Measurements from ENCODE around the gene BLVRB.

Gene BLVRB

DNA sequence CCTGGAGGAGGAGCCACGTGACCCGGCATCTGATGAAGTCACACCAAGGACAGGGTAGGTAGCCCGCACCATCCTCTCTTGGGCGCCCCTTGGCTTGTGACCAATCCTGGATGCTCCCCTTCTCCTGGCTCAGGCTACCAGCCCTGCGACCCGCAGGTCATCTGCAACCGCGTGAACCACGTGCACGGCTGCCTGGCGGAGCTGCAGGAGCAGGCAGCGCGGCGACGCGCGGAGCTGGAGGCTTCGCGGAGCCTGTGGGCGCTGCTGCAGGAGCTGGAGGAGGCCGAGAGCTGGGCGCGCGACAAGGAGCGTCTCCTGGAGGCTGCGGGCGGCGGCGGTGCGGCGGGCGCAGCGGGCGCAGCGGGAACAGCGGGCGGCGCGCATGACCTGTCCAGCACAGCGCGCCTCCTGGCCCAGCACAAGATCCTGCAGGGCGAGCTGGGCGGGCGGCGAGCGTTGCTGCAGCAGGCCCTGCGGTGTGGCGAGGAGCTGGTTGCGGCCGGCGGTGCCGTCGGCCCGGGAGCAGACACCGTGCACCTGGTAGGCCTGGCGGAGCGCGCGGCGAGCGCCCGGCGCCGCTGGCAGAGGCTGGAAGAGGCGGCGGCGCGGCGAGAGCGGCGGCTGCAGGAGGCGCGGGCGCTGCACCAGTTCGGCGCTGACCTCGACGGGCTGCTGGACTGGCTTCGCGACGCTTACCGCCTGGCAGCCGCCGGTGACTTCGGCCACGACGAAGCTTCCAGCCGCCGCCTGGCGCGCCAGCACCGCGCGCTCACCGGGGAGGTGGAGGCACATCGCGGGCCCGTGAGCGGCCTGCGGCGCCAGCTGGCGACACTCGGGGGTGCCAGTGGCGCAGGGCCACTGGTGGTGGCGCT, 47.2 kb upstream of the BLVRB start:
- Histone ChIP-seq H3K23ac (ENCODE audit: low read depth, low read length, poor library complexity) (peak overlapping the region; percentile 85), H3K79me1 (ENCODE audit: low read depth, low read length) (peaks cover 2% of the 10 kb centered on the region), H2BK120ac (ENCODE audit: low read depth, low read length) (peak overlapping the region; percentile 72), H2AK5ac (ENCODE audit: low read depth, low read length) (peak overlapping the region; percentile 21), H3K4me3 (ENCODE audit: low read length in 2 of 2) (peak overlapping the region in 1 of 2 donors; percentile 64), H3K27me3 (ENCODE audit: control insufficient read depth in 3 of 3, insufficient read depth in 3 of 3, low read depth in 1 of 3, low read length in 3 of 3) (peaks cover 15 to 72% (median 47%) of the 10 kb centered on the region in 3 experiments), H4K91ac (ENCODE audit: low read depth, low read length, poor library complexity) (peak overlapping the region; percentile 30), H3K4me1 (ENCODE audit: control insufficient read depth in 2 of 2, insufficient read depth in 1 of 2, low read depth in 1 of 2, low read length in 2 of 2) (peaks cover 5 to 7% of the 10 kb centered on the region in 2 donors), H3K36me3 (replicated peaks in 1 of 2; ENCODE audit: control insufficient read depth in 2 of 2, insufficient read depth in 2 of 2, low read length in 2 of 2) (no peaks in the 10 kb centered on the region), H2BK15ac (ENCODE audit: low read length) (peak overlapping the region; percentile 64), H3K18ac (ENCODE audit: low read length) (peak overlapping the region; percentile 65), H3K9ac (ENCODE audit: low read depth, low read length, poor library complexity) (peak overlapping the region; percentile 50), H3K4ac (ENCODE audit: low read length) (no peak overlapping the region), H3K9me3 (replicated peaks in 1 of 2; ENCODE audit: control insufficient read depth in 2 of 2, insufficient read depth in 1 of 2, low read depth in 1 of 2, low read length in 2 of 2) (peaks cover 0 to 14% of the 10 kb centered on the region in 2 donors), H3K27ac (replicated peaks; ENCODE audit: low read length) (no peak overlapping the region), H3K14ac (ENCODE audit: low read length) (peak overlapping the region; percentile 17), H4K8ac (ENCODE audit: low read depth, low read length) (no peak overlapping the region), H2BK12ac (ENCODE audit: low read length) (peak overlapping the region; percentile 58), H2AFZ (ENCODE audit: low read length) (peak overlapping the region; percentile 91), H2BK5ac (ENCODE audit: low read length) (peak overlapping the region; percentile 24), H3K4me2 (ENCODE audit: insufficient read depth, low read length, poor library complexity, severe bottlenecking) (peak overlapping the region; percentile 79)
- WGBS, 2 donors (ENCODE audit: extremely low coverage in 2 of 2, insufficient read length in 2 of 2, insufficient replicate concordance in 1 of 2), result no CpG with 5 or more reads among the region's 105 CpGs
- peak; percentile 54 for DNase-seq (ENCODE audit: low spot score)

DNA sequence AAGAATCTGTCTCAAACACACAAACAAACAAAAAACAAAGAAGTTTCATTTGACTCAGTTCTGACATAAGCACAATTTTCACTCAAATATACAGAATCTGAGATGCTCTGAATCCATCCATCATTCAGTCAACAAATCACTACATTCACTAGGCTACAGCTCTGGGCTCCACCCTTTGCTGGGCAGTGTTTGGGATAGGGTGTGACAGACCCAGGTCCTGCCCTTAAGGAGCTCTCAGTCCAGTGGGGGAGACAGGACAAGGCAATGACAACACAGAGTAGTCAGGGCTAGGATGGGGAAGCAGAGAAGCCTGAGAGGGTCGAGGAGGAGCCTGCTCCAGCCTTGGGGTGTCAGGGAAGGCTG, 46.5 kb upstream of the BLVRB start:
- H2BK15ac ChIP-seq (ENCODE audit: low read length), result peak overlapping the region; percentile 64
- peaks cover 15 to 65% (median 46%) of the 10 kb centered on the region in 3 experiments for H3K27me3 ChIP-seq (ENCODE audit: control insufficient read depth in 3 of 3, insufficient read depth in 3 of 3, low read depth in 1 of 3, low read length in 3 of 3)

DNA sequence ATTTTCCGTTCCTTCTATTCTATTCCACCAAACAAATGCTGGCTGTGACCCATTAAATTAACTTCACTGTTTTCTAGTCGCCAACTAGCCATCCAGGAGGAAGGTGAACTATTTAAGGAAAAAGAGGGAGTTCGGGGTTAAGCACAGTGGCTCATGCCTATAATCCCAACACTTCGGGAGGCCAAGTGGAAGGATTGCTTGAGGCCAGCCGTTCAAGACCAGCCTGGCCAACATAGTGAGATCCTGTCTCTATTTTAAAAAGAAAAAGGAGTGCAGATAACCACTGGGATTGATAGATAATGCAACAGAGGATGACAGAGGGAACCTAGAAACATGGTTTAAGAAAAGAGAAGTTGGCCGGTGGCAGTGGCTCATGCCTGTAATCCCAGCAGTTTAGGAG, 45.9 kb upstream of the BLVRB start:
- Histone ChIP-seq H2BK12ac (ENCODE audit: low read length) (no peak overlapping the region), H2BK120ac (ENCODE audit: low read depth, low read length) (no peak overlapping the region), H3K36me3 (replicated peaks in 1 of 2; ENCODE audit: control insufficient read depth in 2 of 2, insufficient read depth in 2 of 2, low read length in 2 of 2) (no peaks in the 10 kb centered on the region), H3K9me3 (replicated peaks in 1 of 2; ENCODE audit: control insufficient read depth in 2 of 2, insufficient read depth in 1 of 2, low read depth in 1 of 2, low read length in 2 of 2) (peaks cover 0 to 14% of the 10 kb centered on the region in 2 donors), H3K14ac (ENCODE audit: low read length) (no peak overlapping the region), H3K27me3 (ENCODE audit: control insufficient read depth in 3 of 3, insufficient read depth in 3 of 3, low read depth in 1 of 3, low read length in 3 of 3) (peaks cover 15 to 60% (median 45%) of the 10 kb centered on the region in 3 experiments), H3K4me3 (ENCODE audit: low read length in 2 of 2) (no peak overlapping the region), H3K27ac (replicated peaks; ENCODE audit: low read length) (no peak overlapping the region), H2BK15ac (ENCODE audit: low read length) (no peak overlapping the region), H4K91ac (ENCODE audit: low read depth, low read length, poor library complexity) (no peak overlapping the region), H3K23ac (ENCODE audit: low read depth, low read length, poor library complexity) (no peak overlapping the region), H3K4ac (ENCODE audit: low read length) (no peak overlapping the region), H3K18ac (ENCODE audit: low read length) (no peak overlapping the region), H2AK5ac (ENCODE audit: low read depth, low read length) (no peak overlapping the region), H2AFZ (ENCODE audit: low read length) (no peak overlapping the region), H3K9ac (ENCODE audit: low read depth, low read length, poor library complexity) (no peak overlapping the region), H3K4me1 (ENCODE audit: control insufficient read depth in 2 of 2, insufficient read depth in 1 of 2, low read depth in 1 of 2, low read length in 2 of 2) (peaks cover 5 to 7% of the 10 kb centered on the region in 2 donors), H3K4me2 (ENCODE audit: insufficient read depth, low read length, poor library complexity, severe bottlenecking) (no peak overlapping the region), H2BK5ac (ENCODE audit: low read length) (no peak overlapping the region), H4K8ac (ENCODE audit: low read depth, low read length) (no peak overlapping the region), H3K79me1 (ENCODE audit: low read depth, low read length) (peaks cover 2% of the 10 kb centered on the region)
- WGBS, 2 donors (ENCODE audit: extremely low coverage in 2 of 2, insufficient read length in 2 of 2, insufficient replicate concordance in 1 of 2), result no CpG with 5 or more reads among the region's 6 CpGs
- no peak for DNase-seq (ENCODE audit: low spot score)

More for the DNA sequence above, 46.5 kb upstream of the BLVRB start:
- H2BK5ac ChIP-seq (ENCODE audit: low read length), result peak overlapping the region; percentile 24
- no peak for DNase-seq (ENCODE audit: low spot score)
- H3K4me2 ChIP-seq (ENCODE audit: insufficient read depth, low read length, poor library complexity, severe bottlenecking), result no peak overlapping the region
- peak overlapping the region; percentile 21 for H2AK5ac ChIP-seq (ENCODE audit: low read depth, low read length)
- H3K9ac ChIP-seq (ENCODE audit: low read depth, low read length, poor library complexity), result no peak overlapping the region
- peaks cover 2% of the 10 kb centered on the region for H3K79me1 ChIP-seq (ENCODE audit: low read depth, low read length)
- peak overlapping the region; percentile 65 for H3K18ac ChIP-seq (ENCODE audit: low read length)
- H3K14ac ChIP-seq (ENCODE audit: low read length), result peak overlapping the region; percentile 89
- no peak overlapping the region for H4K8ac ChIP-seq (ENCODE audit: low read depth, low read length)
- H3K23ac ChIP-seq (ENCODE audit: low read depth, low read length, poor library complexity), result peak overlapping the region; percentile 85
- peaks cover 0 to 14% of the 10 kb centered on the region in 2 donors for H3K9me3 ChIP-seq (replicated peaks in 1 of 2; ENCODE audit: control insufficient read depth in 2 of 2, insufficient read depth in 1 of 2, low read depth in 1 of 2, low read length in 2 of 2)
- H3K4me1 ChIP-seq (ENCODE audit: control insufficient read depth in 2 of 2, insufficient read depth in 1 of 2, low read depth in 1 of 2, low read length in 2 of 2), result peaks cover 5 to 7% of the 10 kb centered on the region in 2 donors
- H2BK120ac ChIP-seq (ENCODE audit: low read depth, low read length), result no peak overlapping the region
- peak overlapping the region; percentile 91 for H2AFZ ChIP-seq (ENCODE audit: low read length)
- H4K91ac ChIP-seq (ENCODE audit: low read depth, low read length, poor library complexity), result peak overlapping the region; percentile 30
- no peak overlapping the region for H3K4ac ChIP-seq (ENCODE audit: low read length)
- peak overlapping the region in 1 of 2 donors; percentile 64 for H3K4me3 ChIP-seq (ENCODE audit: low read length in 2 of 2)
- H3K36me3 ChIP-seq (replicated peaks in 1 of 2; ENCODE audit: control insufficient read depth in 2 of 2, insufficient read depth in 2 of 2, low read length in 2 of 2), result no peaks in the 10 kb centered on the region
- no CpG with 5 or more reads among the region's 1 CpG for WGBS, 2 donors (ENCODE audit: extremely low coverage in 2 of 2, insufficient read length in 2 of 2, insufficient replicate concordance in 1 of 2)
- H3K27ac ChIP-seq (replicated peaks; ENCODE audit: low read length), result no peak overlapping the region
- H2BK12ac ChIP-seq (ENCODE audit: low read length), result peak overlapping the region; percentile 58

DNA sequence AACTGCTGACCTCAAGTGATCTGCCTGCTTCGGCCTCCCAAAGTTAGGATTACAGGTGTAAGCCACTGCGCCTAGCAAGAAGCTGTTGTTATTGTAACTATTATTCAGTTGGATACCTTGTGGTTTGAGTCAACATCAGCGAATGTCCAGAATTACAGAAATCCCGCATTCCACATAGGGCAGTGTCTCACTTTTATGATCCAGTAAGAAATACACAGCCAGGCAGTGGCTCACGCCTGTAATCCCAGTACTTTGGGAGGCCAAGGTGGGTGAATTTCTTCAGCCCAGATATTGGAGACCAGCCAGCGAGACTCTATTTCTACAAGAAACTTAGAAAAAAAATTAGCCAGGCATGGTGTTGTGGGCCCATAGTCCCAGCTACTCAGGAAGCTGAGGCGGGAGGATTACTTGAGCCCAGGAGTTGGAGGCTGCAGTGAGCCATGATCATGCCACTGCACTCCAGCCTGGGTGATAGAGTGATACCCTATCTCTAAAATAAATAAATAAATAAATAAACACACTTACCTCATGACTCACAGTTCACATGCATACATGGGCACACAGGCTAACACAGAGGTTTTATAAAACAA, 45.1 kb upstream of the BLVRB start:
- Histone ChIP-seq H3K9me3 (replicated peaks in 1 of 2; ENCODE audit: control insufficient read depth in 2 of 2, insufficient read depth in 1 of 2, low read depth in 1 of 2, low read length in 2 of 2) (peaks cover 0 to 14% of the 10 kb centered on the region in 2 donors), H3K27me3 (ENCODE audit: control insufficient read depth in 3 of 3, insufficient read depth in 3 of 3, low read depth in 1 of 3, low read length in 3 of 3) (peaks cover 15 to 67% (median 45%) of the 10 kb centered on the region in 3 experiments), H2AFZ (ENCODE audit: low read length) (no peak overlapping the region), H3K14ac (ENCODE audit: low read length) (no peak overlapping the region), H2BK120ac (ENCODE audit: low read depth, low read length) (no peak overlapping the region), H3K4me3 (ENCODE audit: low read length in 2 of 2) (no peak overlapping the region), H3K9ac (ENCODE audit: low read depth, low read length, poor library complexity) (no peak overlapping the region), H2BK15ac (ENCODE audit: low read length) (no peak overlapping the region), H4K91ac (ENCODE audit: low read depth, low read length, poor library complexity) (no peak overlapping the region), H3K27ac (replicated peaks; ENCODE audit: low read length) (no peak overlapping the region), H2BK5ac (ENCODE audit: low read length) (no peak overlapping the region), H3K79me1 (ENCODE audit: low read depth, low read length) (peaks cover 2% of the 10 kb centered on the region), H3K4ac (ENCODE audit: low read length) (no peak overlapping the region), H3K36me3 (replicated peaks in 1 of 2; ENCODE audit: control insufficient read depth in 2 of 2, insufficient read depth in 2 of 2, low read length in 2 of 2) (no peaks in the 10 kb centered on the region), H2BK12ac (ENCODE audit: low read length) (no peak overlapping the region), H3K23ac (ENCODE audit: low read depth, low read length, poor library complexity) (no peak overlapping the region), H4K8ac (ENCODE audit: low read depth, low read length) (no peak overlapping the region), H2AK5ac (ENCODE audit: low read depth, low read length) (no peak overlapping the region), H3K4me1 (ENCODE audit: control insufficient read depth in 2 of 2, insufficient read depth in 1 of 2, low read depth in 1 of 2, low read length in 2 of 2) (peaks cover 5 to 7% of the 10 kb centered on the region in 2 donors), H3K18ac (ENCODE audit: low read length) (no peak overlapping the region), H3K4me2 (ENCODE audit: insufficient read depth, low read length, poor library complexity, severe bottlenecking) (no peak overlapping the region)
- no CpG with 5 or more reads among the region's 7 CpGs for WGBS, 2 donors (ENCODE audit: extremely low coverage in 2 of 2, insufficient read length in 2 of 2, insufficient replicate concordance in 1 of 2)
- DNase-seq (ENCODE audit: low spot score), result no peak

Measured in neuronal stem cell (in vitro differentiated cells).